HG03460 (cell line): Measurements from ENCODE around the gene NOXA1.
A peak's percentile ranks its signal among the peaks of the same experiment; 100 is the strongest.
"Not testable (repeated sequence)": the region's sequence is repeated elsewhere in the genome, so short reads cannot be mapped to it uniquely, and the experiment has no call there.

ENCODE experiments used
- ATAC-seq: cut with Tn5 transposase; IDR thresholded peaks from one replicate; pipeline ENCODE4 v1.9.1; 2021; ENCODE audit not compliant: unreplicated experiment

Gene NOXA1

DNA sequence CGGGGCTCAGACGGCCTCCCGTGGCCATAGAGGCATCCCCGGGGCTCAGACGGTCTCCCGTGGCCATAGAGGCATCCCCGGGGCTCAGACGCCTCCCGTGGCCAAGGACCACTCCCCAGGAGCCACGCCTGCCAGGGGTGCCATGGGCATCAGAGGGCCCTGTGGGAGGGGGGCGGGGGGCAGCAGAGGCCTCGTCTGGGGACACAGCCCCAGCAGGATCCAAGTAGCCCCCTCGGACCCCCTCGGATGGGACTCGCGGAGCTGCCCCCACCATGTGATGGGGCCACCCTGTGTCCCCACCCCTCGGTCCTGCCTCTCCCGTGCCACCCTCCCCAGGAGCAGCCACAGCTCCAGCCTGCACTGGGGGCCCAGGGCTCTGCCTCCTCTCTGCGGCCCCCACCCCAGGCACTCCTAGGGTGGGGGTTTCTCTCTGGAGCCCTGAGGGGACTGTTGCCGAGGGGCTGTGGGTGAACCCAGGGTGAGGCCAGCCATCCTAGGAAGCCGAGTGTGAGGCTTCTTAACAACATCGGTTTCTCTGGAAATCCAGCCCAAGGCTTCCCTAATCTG lies 15.5 kb downstream of the NOXA1 start:
- ATAC-seq, result no peak

DNA sequence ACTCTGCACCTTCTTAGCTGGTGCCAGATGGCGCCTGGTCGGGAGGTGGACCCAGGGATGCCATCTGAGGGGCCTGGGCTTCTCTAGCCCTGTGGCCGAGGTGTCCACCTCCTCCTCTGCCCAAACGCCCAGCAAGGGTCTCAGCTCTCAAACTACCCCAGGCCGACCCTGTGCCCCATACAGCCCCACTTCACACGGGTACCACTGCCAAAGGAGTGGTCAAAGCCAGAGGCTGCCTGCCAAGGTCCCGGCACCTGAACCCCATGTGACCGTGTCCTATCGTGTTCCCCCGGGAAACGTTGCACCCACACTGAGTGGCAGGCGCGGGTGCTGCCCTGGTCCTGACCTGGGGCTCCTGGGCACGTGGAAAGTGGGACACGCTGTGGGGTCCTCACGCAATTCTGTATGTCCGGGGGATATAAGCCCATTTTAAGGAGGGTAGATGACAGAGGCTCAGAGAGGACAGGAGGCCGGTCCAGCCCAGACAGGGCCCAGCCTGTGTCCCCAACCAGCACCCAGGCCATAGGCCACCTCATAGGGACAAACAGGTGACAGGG lies 16.0 kb downstream of the NOXA1 start:
- no peak for ATAC-seq

DNA sequence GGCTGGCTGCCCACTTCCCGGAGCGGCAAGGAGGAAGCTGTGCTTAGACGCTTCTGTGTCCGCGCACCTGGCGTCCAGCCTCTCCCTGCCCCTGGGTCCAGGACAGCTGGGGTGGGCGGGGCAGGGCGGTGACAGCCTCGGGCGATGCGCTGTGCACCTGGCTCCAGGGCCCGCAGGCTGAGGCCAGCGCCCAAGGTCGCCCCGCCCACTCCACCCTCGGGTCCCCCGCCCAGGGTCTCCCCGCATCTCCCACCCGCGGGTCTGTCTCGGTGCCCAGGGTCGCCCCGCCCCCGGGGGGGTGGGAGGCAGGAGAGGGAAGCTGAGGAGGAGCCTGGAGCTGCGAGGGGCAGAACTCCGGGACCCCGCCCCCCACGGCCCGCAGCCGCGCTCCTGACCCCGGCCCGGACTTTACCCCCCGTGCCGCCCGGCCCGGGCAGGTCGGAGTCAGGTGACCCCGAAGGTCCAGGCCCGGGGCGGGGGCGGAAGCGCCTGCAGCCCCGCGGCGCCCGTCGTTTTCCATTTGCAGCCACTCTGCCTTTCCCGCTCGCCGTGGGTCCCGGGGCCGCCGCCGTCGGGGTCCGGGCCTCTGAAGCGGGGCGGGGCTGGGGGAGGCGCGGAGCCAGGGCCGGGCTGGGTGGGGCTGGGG lies 18.2 kb downstream of the NOXA1 start, which contains the start of gene ENTPD8:
Gene ENTPD8 (minus strand): TSS at position 69 of the 646 bp plus-strand sequence. CDS start 3,072 bp downstream, outside the sequence.
- ATAC-seq, result no peak

DNA sequence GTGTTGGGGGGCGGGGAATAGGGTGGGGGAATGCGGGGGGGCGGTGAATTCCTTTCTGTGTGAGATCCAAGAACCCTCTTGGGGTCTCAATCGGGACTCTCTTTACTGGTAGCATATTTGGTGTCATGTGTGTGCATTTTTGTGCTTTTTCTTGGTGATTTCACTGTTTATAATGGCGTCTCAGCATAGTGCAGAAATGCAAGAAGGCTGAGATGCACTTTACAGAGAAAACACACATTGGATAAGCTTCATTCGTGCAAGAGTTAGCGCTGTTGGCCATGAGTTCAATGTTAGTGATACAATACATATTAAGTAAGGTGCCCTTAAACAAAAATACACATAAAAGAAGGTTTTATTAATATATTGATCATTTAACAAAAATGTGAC lies 18.7 kb downstream of the NOXA1 start:
- no peak for ATAC-seq

DNA sequence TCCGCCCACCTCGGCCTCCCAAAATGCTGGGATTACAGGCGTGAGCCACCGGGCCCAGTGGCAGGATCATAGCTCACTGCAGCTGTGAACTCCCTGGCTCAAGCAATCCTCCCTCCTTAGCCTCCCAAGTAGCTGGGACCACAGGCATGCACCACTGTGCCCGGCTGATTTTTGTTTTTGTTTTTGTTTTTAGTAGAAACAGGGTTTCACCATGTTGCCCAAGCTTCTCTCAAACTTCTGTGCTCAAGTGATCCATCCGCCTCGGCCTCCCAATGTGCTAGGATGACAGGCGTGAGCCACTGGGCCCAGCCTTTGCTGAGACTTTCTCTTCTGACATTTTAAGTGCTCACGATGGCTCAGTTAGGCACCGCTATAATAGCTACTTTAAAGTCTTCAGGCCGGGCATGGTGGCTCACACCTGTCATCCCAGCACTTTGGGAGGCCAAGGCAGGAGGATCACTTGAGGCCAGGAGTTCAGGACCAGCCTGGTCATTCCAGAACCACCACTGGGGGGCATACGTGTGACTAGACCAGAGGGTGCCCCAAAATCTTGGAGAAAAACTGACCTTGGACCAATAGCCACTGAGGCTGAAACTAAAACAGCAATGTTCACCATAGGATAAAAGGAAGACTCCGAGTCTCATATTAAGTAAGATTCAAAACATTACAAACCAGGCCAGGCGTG lies 21.1 kb downstream of the NOXA1 start:
- ATAC-seq, result no peak

DNA sequence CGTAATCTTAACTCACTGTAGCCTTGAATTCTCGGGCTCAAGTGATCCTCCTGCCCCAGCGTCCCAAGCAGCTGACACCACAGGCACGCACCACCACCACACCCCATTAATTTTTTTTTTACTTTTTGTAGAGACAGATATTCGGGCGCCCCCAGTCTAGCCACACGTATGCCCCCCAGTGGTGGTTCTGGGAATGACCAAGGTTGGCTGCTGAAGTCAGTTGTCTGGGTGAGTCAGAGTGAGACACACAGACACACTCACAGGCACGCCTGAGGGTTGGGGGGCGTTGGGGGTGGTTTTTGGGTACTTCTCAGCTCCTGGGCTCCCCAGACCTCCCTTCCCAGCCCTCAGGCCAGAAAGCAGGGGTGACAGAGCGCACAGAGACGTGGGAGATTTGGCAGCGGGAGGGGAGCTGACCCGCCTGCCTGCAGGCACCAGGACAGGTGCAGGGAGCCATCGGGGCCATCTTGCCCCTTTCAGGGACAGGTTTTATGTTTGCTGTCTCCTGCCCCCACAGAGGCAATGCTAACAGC lies 22.1 kb downstream of the NOXA1 start:
- peak; percentile 70 for ATAC-seq

DNA sequence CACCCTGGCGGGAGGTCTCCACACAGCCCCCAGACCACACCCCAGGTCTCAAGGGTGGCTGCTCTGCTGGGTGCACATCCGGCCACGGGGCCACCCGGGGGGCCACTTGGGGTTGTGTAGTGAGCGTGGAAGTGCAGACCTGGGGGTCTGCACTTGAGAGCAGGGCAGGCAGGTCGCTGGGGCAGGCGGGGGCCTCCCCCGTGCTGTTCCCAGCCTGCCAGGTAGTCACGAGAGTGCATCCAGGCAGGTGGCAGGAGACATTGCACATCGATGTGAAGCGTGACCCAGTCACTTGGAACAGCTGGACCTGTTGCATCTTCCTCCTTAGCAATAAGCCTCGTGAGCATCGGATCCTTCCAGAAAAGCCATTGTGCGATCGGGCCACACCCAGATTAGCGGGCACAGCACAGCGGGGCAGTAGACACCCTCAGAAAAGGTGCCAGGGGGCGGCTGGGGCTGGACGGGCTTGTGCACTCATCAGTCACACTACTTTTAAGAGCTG lies 22.8 kb downstream of the NOXA1 start:
- ATAC-seq, result no peak

DNA sequence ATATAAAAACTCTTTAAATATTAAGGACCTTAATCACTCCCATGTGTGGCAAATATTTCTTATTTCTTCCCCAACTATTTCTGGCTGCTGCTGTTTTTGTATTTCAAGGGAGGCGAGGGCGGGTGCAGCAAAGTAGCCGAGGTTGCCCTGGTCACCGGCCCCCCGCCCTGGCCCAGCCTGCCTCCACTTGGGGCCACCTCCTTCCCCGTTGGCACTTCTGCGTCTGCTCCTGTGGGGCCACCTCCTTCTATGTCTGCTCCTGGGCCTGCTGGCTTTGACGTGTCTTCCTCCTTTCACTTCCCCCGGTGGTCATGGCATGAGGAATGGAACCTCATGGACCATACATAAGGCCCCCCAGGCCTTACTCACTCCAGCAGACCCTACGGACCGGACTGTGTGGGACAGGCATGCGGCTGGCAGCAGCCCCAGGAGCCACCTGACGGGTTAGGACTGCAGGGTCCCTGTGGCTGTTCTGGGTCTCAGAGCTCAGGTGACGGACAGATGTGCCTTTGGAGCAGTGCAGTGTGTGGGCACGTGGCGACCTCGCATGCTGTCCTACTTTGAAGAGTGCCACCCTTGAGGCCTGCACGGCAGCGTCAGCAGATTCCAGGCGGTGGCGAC lies 23.8 kb downstream of the NOXA1 start:
- no peak for ATAC-seq

DNA sequence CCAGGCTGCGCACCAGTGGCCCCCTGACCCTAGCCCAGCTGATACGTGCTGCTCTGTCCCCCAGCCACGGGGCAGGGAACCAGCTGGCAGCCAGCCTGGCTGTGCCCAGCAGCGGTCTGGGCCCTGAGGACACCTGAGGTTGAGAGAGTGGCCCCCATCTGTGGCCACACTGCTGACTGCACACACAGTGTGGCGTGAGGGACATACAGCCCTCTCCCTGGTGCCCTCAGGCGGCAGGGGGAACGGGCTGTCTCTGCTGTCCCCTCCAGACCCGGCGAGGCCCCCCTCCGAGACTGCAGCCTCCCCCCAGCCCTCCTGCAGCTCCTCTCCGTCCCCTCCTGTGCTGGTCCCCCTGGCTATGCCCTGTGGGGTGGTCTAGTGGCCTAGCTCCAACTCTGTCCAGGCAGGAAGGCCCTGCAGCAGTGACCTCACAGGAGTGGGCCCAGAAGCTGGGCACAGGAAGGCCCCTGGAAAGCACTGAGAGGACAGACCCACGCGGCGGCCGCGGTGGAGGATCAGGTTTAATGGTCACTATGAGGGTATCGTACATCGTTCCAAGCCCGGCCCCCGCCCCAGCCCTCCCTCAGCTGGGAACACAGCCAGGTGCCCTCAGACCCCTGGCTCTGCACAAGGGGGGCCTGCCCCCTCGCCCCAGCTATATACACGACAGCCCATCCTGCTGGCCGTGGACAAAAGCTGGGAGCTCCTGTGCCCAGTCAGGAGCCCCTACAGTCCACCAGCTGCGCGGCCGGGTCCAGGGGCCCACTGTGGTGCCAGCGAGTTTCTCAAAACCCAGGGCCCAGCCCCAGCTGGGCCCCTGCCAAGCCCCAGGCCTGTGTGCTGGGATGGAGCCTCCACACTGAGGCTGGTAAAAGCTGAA lies 24.8 kb downstream of the NOXA1 start:
- no peak for ATAC-seq

DNA sequence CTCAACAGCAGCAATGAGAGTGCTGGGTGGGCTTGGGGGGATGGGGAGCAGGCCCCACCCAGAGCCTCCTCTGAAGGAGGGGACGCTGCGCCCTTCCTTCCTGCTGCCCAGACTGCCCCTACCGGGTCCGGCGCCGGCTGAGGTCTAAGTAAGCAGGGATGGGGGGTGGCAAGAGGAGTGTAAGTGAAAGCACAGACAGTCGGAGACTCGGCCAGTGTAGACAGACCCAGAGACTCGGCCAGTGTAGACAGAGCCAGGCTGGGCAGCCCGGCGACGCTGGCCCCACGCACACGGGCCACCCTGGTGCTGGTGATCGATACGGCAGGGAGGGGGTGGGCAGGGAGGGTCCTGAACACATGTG lies 25.4 kb downstream of the NOXA1 start:
- no peak for ATAC-seq

DNA sequence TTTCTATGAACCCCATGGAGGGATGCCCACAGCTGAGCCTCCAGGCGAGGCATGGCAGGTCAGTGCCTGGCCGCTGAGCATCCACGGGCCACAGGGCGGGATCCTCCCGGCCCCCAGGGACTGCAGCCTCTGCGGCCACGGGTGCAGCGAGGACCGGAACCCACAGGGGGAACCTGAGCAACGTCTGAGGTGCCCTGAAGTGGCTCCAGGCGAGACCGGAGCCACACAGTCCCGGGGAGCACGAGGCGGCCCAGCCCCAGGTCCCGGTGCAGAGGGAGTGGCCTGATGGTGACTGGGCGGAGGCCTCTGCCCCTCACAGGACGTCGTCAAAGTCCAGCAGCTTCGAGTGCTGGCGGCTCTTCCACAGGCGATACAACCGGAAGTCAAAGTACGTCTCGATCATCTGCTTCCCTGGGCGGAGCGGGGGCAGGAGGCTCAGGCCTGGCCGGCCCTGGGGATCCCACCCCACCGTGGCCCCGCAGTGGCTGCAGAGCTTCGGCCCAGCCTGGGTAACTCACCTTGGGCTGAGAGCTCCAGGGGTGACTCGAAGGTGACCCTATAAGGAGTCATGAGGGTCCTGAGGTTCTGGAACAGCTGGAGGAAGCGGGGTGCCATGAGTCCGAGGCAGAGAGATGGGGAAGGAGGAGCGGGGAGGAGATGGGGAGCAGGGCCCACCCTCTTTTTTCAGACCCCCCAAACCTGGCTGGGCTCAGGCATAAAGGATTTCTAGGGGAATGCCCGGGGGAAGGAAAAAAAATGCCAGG lies 26.1 kb downstream of the NOXA1 start:
- no peak for ATAC-seq

DNA sequence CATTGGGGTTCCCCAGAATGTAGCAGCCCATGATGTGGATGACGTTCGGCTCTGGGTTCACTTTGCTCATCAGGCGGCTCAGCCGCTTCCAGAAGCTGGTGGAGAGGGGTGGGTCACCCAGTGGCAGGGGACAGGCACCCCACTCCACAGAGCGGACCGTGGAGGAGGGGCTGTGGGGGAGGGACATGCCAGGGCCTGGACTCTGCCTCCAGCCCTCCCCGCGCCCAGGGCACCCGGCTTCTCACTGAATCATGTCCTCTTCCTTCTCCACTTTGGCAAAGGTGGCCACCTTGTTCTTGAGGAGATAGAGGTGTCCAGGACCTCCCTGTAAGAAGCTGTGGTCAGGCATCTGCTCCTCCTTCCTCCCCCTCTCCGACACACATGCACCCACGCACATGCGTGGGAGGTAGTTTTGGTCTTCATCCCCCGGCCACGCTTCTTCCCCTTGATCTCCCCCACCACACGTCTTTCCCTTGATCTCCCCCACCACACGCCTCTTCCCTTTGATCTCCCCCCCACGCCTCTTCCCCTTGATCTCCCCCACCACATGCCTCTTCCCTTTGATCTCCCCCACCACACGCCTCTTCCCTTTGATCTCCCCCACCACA lies 26.8 kb downstream of the NOXA1 start:
- ATAC-seq, result no peak

DNA sequence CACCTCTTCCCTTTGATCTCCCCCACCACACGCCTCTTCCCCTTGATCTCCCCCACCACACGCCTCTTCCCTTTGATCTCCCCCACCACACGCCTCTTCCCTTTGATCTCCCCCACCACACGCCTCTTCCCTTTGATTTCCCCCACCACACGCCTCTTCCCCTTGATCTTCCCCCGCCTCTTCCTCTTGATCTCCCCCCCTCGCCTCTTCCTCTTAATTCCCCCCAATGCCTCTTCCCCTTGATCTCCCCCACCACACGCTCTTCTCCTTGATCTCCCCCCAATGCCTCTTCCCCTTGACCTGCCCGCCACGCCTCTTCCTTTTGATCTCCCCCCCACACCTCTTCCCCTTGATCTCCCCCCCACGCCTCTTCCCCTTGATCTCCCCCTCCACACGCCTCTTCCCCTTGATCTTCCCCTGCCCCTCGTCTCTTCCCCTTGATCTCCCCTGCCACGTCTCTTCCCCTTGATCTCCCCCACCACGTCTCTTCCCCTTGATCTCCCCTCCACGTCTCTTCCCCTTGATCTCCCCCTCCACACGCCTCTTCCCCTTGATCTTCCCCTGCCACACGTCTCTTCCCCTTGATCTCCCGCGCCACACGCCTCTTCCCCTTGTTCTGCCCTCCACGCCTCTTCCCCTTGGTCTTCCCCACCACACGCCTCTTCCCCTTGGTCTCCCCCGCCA lies 27.5 kb downstream of the NOXA1 start:
- ATAC-seq, result not testable (repeated sequence)

DNA sequence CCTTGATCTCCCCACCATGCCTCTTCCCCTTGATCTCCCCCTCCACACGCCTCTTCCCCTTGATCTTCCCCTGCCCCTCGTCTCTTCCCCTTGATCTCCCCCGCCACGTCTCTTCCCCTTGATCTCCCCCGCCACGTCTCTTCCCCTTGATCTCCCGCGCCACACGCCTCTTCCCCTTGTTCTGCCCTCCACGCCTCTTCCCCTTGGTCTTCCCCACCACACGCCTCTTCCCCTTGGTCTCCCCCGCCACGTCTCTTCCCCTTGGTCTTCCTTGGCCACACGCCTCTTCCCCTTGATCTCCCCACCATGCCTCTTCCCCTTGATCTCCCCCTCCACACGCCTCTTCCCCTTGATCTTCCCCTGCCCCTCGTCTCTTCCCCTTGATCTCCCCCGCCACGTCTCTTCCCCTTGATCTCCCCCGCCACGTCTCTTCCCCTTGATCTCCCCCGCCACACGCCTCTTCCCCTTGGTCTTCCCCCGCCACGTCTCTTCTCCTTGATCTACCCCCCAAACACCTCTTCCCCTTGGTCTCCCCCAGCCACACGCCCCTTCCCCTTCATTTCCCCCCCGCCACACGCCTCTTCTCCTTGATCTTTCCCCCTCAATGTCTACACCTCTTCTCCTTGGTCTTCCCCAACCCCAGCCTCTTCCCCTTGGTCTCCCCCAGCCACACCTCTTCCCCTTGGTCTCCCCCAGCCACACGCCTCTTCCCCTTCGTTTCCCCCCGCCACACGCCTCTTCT lies 28.2 kb downstream of the NOXA1 start:
- ATAC-seq, result not testable (repeated sequence)

DNA sequence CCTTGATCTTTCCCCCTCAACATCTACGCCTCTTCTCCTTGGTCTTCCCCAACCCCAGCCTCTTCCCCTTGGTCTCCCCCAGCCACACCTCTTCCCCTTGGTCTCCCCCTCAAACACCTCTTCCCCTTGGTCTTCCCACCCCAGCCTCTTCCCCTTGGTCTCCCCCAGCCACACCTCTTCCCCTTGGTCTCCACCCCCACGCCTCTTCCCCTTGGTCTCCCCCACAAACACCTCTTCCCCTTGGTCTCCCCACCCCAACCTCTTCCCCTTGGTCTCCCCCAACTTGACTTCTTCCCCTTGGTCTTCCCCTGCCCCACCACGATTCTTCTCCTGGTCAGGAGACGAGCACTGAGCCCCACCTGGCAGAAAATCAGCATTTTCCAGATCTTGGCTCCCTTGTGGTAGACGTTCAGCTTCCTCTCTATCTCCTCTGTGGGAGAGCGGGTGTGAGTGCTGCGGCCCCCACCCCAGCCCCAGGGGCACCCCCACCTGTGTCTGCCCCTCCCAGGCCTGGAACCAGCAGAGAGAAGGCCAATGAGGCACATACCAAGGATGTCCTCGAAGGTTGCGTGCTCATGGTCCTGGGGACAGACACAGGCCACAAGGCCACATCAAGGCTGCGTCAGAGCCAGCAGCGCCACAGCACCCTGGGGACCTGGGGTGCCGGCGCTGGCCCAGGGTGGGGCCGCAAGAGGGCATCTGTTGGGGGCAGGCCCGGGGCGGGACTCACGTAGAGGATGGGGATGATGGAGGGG lies 29.0 kb downstream of the NOXA1 start:
- ATAC-seq, result no peak

DNA sequence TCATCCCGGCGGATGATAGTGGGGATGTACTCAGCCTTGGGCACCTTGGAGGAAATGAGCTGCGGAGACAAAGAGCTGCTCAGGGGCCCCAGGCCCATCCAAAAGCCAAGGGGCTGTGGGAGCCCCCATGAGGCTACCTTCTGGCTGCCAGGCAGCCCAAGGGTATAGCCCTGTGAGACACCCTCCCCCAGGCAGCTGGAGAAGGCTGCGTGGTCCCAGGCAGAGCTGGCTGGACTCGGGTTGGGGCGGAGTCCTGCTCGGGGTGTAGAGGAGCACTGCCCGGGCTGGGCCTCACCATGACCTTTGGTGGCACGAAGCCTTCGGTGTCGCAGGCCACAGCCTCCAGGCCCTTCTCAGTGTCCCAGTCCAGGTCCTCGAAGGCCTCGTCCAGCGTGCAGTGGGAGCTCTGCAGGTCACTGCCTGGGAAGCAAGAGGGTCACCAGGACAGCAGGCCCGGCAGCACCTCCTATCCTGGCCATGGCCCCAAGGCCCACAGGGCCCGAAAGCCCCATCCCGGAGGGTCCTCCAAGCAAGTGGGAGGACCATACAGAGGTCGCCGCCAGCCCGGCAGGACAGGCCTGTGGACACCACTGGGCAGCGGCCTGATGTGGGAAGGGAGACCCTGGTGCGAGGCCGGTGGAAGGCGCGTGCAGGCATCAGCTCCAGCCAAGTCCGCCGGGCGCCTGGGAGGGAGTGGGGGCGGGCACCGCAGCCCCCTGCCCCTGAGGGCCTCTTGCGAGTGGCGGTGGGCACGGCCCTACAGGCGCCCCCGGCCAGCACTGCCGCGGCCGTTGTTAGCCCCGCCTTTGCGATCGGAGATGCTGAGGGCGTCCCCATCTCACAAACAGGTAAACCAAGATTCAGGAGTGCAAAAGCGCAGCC lies 29.8 kb downstream of the NOXA1 start:
- ATAC-seq, result no peak
